ENCODE data around the gene CNKSR1. TPM values are rescaled to one million over a fixed set of nuclear protein-coding genes. Genes with fewer than 3 reads are reported as not detected.
"Not testable (repeated sequence)": the region's sequence is repeated elsewhere in the genome, so short reads cannot be mapped to it uniquely, and the experiment has no call there.

The CNKSR1 gene
- total RNA-seq, 2 donors from 2014 or later, result 37.3 to 45.6 TPM

- intact Hi-C loops (cut with DNase I, micrococcal nuclease), result no loop called here
- DNase-seq (no peak), ATAC-seq (no peak)
Observed at GRCh38 chr1:26210147-26210870, 33.0 kb downstream of the CNKSR1 start.

DNA sequence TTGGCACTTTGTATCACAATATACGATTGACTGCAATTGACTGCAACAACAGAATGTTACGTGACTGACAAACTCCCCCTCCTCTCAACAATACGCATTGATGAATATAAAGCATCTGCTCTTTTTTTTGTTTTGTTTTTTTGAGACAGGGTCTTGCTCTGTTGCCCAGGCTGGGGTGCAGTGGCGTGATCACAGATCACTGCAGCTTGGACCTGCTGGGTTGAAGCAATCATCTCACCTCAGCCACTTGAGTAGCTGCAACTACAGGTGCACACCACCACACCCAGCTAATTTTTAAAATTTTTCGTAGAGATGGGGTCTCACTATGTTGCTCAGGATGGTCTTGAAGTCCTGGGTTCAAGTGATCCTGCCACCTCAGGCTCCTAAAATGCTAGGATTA lies 35.4 kb downstream of the CNKSR1 start:
- no peak for ATAC-seq
- intact Hi-C loops (cut with DNase I, micrococcal nuclease), result no loop called here
- no peak for DNase-seq

- DNase-seq (no peak), ATAC-seq (no peak)
- intact Hi-C loops (cut with DNase I, micrococcal nuclease), result no loop called here
Observed at GRCh38 chr1:26213335-26213905, 36.1 kb downstream of the CNKSR1 start.

GRCh38 chr1:26215246-26215645 lies 38.0 kb downstream of the CNKSR1 start:
- ATAC-seq (no peak), DNase-seq (no peak)
- intact Hi-C loops (cut with DNase I, micrococcal nuclease), result no loop called here

- peak; percentile 44 to 45 for DNase-seq
- peak; percentile 67 for ATAC-seq
Observed at GRCh38 chr1:26218906-26219494, 41.7 kb downstream of the CNKSR1 start.

DNA sequence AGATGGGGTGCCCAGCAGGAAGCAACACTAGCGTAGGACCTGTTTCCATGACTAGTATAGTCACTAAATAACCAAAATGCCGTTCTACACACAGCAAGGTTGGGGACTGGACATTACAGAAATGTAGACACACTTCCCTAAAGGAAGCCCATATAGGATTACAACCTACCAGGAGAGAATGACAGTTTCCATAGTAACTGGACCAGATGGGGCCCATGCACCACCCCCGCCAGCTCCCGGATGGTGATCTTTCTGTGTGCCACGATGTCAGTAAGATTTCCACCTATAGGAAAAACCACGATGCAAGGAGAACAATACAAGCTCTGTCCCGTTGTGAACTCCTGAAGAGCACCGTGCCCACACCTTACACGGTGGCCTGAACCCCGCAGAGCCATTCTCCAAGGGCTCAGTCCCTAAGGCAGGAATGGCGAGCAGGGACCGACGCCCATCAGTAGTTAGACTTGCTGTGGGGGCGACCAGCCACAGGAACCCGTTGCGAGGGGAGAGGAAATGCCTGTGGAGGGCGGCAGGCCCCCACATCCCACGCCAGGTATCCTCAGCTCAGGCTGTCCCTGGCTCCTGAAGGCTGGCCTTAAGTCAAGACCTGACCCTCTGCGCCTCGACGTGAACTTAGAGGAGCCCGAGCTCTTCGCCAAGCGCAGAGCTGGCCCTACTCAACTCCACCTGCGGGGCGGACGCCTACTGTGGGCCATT lies 43.1 kb downstream of the CNKSR1 start:
- intact Hi-C loops (cut with DNase I, micrococcal nuclease), result no loop called here
- ATAC-seq (no peak), DNase-seq (no peak)

More at GRCh38 chr1:26218906-26219494, 41.7 kb downstream of the CNKSR1 start:
- intact Hi-C loops (cut with DNase I, micrococcal nuclease), result no loop called here

DNA sequence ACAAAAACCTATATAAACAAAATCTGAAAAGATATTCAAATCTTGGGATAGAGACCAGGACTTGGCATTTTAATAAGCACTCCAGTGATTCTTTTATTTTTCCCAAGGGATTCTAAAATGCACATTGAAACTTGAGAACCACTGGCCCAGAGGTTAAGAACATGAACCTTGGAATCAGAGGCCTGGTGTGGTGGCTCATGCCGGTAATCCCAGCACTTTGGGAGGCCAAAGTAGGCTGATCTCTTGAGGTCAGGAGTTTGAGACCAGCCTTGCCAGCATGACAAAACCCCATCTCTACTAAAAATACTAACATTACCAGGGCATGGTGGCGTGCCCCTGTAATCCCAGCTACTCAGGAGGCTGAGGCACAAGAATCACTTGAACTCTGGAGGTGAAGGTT lies 43.8 kb downstream of the CNKSR1 start:
- ATAC-seq, result no peak
- DNase-seq, result no peak
- intact Hi-C loops (cut with DNase I, micrococcal nuclease), result no loop called here

DNA sequence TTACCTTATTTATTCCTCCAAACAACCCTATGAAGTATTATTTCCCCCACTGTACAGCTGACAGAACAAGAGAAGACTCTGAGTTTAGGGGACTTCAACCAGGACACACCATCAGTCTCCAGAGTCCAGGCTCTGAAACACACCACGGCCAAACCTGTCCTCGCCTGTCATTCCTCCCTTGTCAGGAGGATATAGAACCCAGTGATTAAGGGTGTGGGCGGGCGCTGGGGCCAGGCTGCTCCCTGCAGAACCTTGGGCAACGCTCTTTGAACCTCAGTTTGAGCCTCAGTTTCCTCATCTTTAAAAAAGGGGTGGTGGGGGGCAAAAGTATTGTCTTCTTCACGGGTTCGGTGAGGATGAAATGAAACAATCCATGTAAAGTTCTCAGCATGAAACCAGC lies 47.3 kb downstream of the CNKSR1 start:
- DNase-seq (no peak), ATAC-seq (no peak)
- intact Hi-C loops (cut with DNase I, micrococcal nuclease), result no loop called here

GRCh38 chr1:26225033-26225831 lies 47.9 kb downstream of the CNKSR1 start:
- DNase-seq, result peak; percentile 86 to 89
- intact Hi-C loops (cut with DNase I, micrococcal nuclease), result no loop called here
- ATAC-seq, result peak; percentile 81

DNA sequence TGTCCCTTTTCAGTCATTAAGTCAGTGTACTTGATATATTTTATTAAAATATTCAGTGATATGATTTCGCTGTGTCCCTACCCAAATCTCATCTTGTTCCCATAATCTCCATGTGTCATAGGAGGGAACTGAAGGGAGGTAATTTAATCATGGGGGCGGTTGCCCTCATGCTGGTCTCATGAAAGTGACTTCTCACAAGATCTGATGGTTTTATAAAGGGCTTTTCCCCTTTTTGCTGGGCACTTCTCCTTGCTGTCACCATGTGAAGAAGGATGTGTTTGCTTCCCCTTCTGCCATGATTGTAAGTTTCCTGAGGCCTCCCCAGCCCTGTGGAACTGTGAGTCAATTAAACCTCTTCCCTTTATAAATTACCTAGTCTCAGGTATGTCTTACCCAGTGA lies 53.4 kb downstream of the CNKSR1 start:
- intact Hi-C loops (cut with DNase I, micrococcal nuclease), result loop anchor here in 1 of 2 donors (10.0 kb wide), 1 partner anchor 56 kb away; the partner anchor contains the start of genes CNKSR1 and ZNF593OS

GRCh38 chr1:26233903-26234643 lies 56.8 kb downstream of the CNKSR1 start, which contains the start of gene CEP85:
TSS of gene CEP85 (plus strand) at chr1:26234200. CDS start at chr1:26239784, 5,584 bp downstream.
- intact Hi-C loops (cut with DNase I, micrococcal nuclease), result loop anchor here in 1 of 2 donors (10.0 kb wide), 1 partner anchor 59 kb away; the partner anchor contains the start of genes CNKSR1 and ZNF593OS
- ATAC-seq (peak; percentile 95), DNase-seq (peak; percentile 97 to 99)

More for the DNA sequence above, 53.4 kb downstream of the CNKSR1 start:
- not testable (repeated sequence) for ATAC-seq, DNase-seq

- peak in 1 of 2 donors; percentile 32 for DNase-seq
- intact Hi-C loops (cut with DNase I, micrococcal nuclease), result loop anchor here in 1 of 2 donors (10.0 kb wide), 1 partner anchor 60 kb away; the partner anchor contains the start of genes CNKSR1 and ZNF593OS
Observed at GRCh38 chr1:26234644-26235370, 57.5 kb downstream of the CNKSR1 start.

DNA sequence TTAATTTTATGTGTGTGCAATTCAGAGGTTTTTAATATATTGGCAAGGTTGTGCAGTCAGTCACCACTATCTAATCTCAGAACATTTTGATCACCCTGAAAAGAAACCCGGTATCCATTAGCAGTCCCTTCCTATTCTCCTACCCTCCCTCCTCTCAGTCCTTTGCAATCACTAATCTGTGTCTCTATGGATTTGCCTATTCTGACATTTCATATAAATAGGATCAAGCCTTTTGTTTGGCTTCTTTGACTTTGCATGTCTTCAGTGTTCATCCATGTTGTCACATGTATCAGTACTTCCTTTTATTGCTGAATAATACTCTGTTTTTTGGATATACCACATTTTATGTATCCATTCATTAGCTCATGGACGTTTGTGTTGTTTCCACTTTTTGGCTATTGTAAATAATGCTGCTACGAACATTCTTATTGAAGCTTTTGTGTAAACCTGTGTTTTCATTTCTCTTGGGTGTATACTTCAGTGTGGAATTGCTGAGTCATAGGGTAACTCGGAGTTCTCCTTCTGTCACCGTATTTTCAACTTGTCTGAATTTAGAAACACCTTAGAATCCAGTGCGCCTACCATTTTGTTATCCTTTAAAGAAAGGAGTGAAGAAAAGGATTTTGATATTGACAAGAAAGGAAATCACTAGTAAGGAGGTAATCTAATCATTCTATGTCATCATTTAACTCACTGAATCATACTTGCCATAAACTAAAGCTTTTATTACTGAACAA lies 60.1 kb downstream of the CNKSR1 start:
- no peak for ATAC-seq
- intact Hi-C loops (cut with DNase I, micrococcal nuclease), result loop anchor here in 1 of 2 donors (10.0 kb wide), 1 partner anchor 63 kb away; the partner anchor contains the start of genes CNKSR1 and ZNF593OS

More at GRCh38 chr1:26234644-26235370, 57.5 kb downstream of the CNKSR1 start:
- ATAC-seq, result peak; percentile 1

More for the DNA sequence above, 60.1 kb downstream of the CNKSR1 start:
- DNase-seq, result no peak
